ENCODE results near the gene RTN1. TPM values are rescaled to one million over a fixed set of nuclear protein-coding genes. Genes with fewer than 3 reads are reported as not detected.

RTN1 gene
- total RNA-seq, 1 experiment from 2014 or later = 1.1 TPM

GRCh38 chr14:59844186-59844812 lies 26.3 kb downstream of the RTN1 start:
- DNase-seq (ENCODE audit: low spot score) (no peak), ATAC-seq (no peak)
- no peaks in the 10 kb centered on the region for H3K36me3 Mint-ChIP-seq
- no peaks in the 10 kb centered on the region for H3K9me3 Mint-ChIP-seq
- ChIA-PET POLR2A (no interaction called here), CTCF (no interaction called here)
- H3K27ac Mint-ChIP-seq = no peak overlapping the region
- no peak overlapping the region for H3K4me3 Mint-ChIP-seq
- no peak for TF ChIP-seq TP53 (CRISPR knock-in tag; IDR thresholded peaks at IDR 0.05)
- TF ChIP-seq ATF2 (CRISPR knock-in tag; IDR thresholded peaks at IDR 0.05; ENCODE audit: borderline replicate concordance, low read depth) = no peak
- peaks cover 5% of the 10 kb centered on the region for H3K4me1 Mint-ChIP-seq
- H3K27me3 Mint-ChIP-seq (ENCODE audit: low read depth) = no peaks in the 10 kb centered on the region

GRCh38 chr14:59836116-59836515 lies 34.5 kb downstream of the RTN1 start:
- no peaks in the 10 kb centered on the region for H3K4me1 Mint-ChIP-seq
- ChIA-PET POLR2A (no interaction called here), CTCF (no interaction called here)
- H3K4me3 Mint-ChIP-seq = no peak overlapping the region
- DNase-seq (ENCODE audit: low spot score) (no peak), ATAC-seq (no peak)
- H3K36me3 Mint-ChIP-seq = no peaks in the 10 kb centered on the region
- no peaks in the 10 kb centered on the region for H3K9me3 Mint-ChIP-seq
- no peak overlapping the region for H3K27ac Mint-ChIP-seq
- TF ChIP-seq FOXK1 (CRISPR knock-in tag; IDR thresholded peaks at IDR 0.05) (no peak), CBFB (CRISPR knock-in tag; IDR thresholded peaks at IDR 0.05; ENCODE audit: low read depth) (no peak), JUN (CRISPR knock-in tag; IDR thresholded peaks at IDR 0.05) (no peak), SMAD3 (CRISPR knock-in tag; IDR thresholded peaks at IDR 0.05; ENCODE audit: borderline replicate concordance) (no peak), ERG (CRISPR knock-in tag; IDR thresholded peaks at IDR 0.05) (no peak), ATF6 (CRISPR knock-in tag; IDR thresholded peaks at IDR 0.05) (no peak), FOXP4 (CRISPR knock-in tag; IDR thresholded peaks at IDR 0.05) (no peak), GABPB1 (CRISPR knock-in tag; IDR thresholded peaks at IDR 0.05) (no peak), ZNF281 (CRISPR knock-in tag; IDR thresholded peaks at IDR 0.05) (no peak), CREB1 (CRISPR knock-in tag; IDR thresholded peaks at IDR 0.05) (no peak)
- no peaks in the 10 kb centered on the region; the same call in 1 of the 2 replicates for H3K27me3 Mint-ChIP-seq (ENCODE audit: low read depth)

All from WTC11 (cell line).